ENCODE data around the gene POLDIP2. TPM values are rescaled to one million over a fixed set of nuclear protein-coding genes. Genes with fewer than 3 reads are reported as not detected.

POLDIP2 gene
- total RNA-seq, 1 experiment from 2014 or later = 82.8 TPM

DNA sequence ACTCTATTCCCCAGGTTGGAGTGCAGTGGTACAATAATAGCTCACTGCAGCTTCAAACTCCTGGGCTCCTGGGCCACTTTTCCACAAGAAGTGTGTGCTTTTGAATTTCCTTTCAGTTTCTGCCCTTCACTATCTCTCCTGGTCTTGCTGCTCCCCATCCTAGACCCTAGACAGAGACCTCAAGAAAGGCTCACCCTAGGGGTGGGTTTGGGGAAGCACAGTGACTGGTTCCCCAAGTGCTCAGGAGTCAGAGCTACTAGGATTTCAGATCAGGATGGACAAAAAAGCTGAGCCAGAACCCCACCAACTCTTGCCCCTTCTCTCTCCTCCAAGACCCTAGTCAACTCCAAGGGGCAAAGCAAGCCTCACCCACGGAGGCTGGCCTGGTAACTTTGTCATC is 9.3 kb upstream of the POLDIP2 start:
- Histone ChIP-seq H2BK20ac (ENCODE audit: low read depth, low read length, poor library complexity, severe bottlenecking) (no peak overlapping the region), H2AK5ac (ENCODE audit: insufficient read length, low read length) (no peak overlapping the region), H3K27me3 (ENCODE audit: insufficient read depth, low read length) (no peaks in the 10 kb centered on the region), H2BK15ac (ENCODE audit: low read depth, low read length) (no peak overlapping the region), H3K27ac (ENCODE audit: insufficient read length, low read depth, low read length) (no peak overlapping the region), H4K91ac (ENCODE audit: insufficient read length, low read depth, low read length) (no peak overlapping the region), H3K18ac (ENCODE audit: insufficient read length, low read depth, low read length) (no peak overlapping the region), H3K79me2 (ENCODE audit: insufficient read depth, low read length) (no peaks in the 10 kb centered on the region), H3K4me2 (ENCODE audit: insufficient read depth, insufficient read length, low read length) (no peak overlapping the region), H4K8ac (replicated peaks; ENCODE audit: insufficient read length, low read depth, low read length) (no peak overlapping the region), H2AFZ (ENCODE audit: low read length) (no peak overlapping the region), H2BK120ac (ENCODE audit: low read depth, low read length, poor library complexity, severe bottlenecking) (no peak overlapping the region), H3K4ac (ENCODE audit: low read depth, low read length) (no peak overlapping the region), H2BK5ac (ENCODE audit: insufficient read length, low read length) (no peak overlapping the region), H3K79me1 (ENCODE audit: insufficient read depth, low read depth, low read length, poor library complexity, severe bottlenecking) (no peaks in the 10 kb centered on the region), H3K9ac (ENCODE audit: extremely low read depth, insufficient read length, low read length) (no peak overlapping the region), H3K4me1 (ENCODE audit: insufficient read depth, low read length) (no peaks in the 10 kb centered on the region), H4K5ac (ENCODE audit: insufficient read length, low read depth, low read length) (no peak overlapping the region), H3K9me3 (ENCODE audit: control insufficient read depth, low read depth, low read length) (no peaks in the 10 kb centered on the region), H3K14ac (ENCODE audit: insufficient read depth, low read length) (no peak overlapping the region), H3K23me2 (ENCODE audit: insufficient read length, low read depth, low read length, poor library complexity, severe bottlenecking) (peaks cover 1% of the 10 kb centered on the region), H3K23ac (ENCODE audit: insufficient read length, low read depth, low read length) (no peak overlapping the region), H3T11ph (ENCODE audit: low read length) (no peak overlapping the region), H3K56ac (ENCODE audit: insufficient read length, low read depth, low read length) (no peak overlapping the region), H2BK12ac (ENCODE audit: insufficient read length, low read depth, low read length) (no peak overlapping the region), H4K20me1 (ENCODE audit: control insufficient read depth, insufficient read depth, insufficient read length) (no peaks in the 10 kb centered on the region)
- peak; percentile 45 for TF ChIP-seq CTCF (conservative IDR thresholded peaks at IDR 0.05)
- Mint-ChIP-seq H3K36me3 (ENCODE audit: insufficient read depth in 1 of 3, low read depth in 3 of 3) (peaks cover 2 to 6% (median 5%) of the 10 kb centered on the region in 3 experiments; a peak in 5 of 7 replicates), H3K4me1 (peaks cover 14 to 18% of the 10 kb centered on the region in 2 experiments), H3K4me3 (no peak overlapping the region), H3K9me3 (no peaks in the 10 kb centered on the region; a peak in 1 of 5 replicates), H3K27ac (no peak overlapping the region), H3K27me3 (ENCODE audit: low read depth) (peaks cover 1% of the 10 kb centered on the region)
- DNase-seq = peak; percentile 34
- no CpG with 5 or more reads among the region's 1 CpG for WGBS (ENCODE audit: extremely low coverage, insufficient read length, low lambda C conversion rate)
